PFSK-1 (cell line): ENCODE measurements around the gene SOS2.

ENCODE experiments used
- FOXP2 ChIP-seq: optimal IDR thresholded peaks from 2 replicates; pipeline ENCODE3; 2011; ENCODE audit warnings: borderline replicate concordance, control low read depth, inconsistent platforms; ENCODE audit not compliant: insufficient read depth; ENCODE audit errors: extremely low read length, extremely low read depth
- POLR2AphosphoS5 ChIP-seq: IDR thresholded peaks from 2 replicates; pipeline ENCODE4 v1.6.1; 2012; ENCODE audit warnings: low read depth, mild to moderate bottlenecking, control low read depth, low read length, moderate library complexity
- REST ChIP-seq, 2 experiments: IDR thresholded peaks; 2 replicates each; pipeline versions ENCODE4 v1.6.1 to v1.8.0; 2011 to 2012; ENCODE audit warnings: low read depth in 2 of 2, low read length in 2 of 2, control low read depth in 1 of 2, inconsistent platforms in 1 of 2, mild to moderate bottlenecking in 1 of 2, moderate library complexity in 1 of 2; ENCODE audit not compliant: insufficient read depth in 1 of 2

DNA sequence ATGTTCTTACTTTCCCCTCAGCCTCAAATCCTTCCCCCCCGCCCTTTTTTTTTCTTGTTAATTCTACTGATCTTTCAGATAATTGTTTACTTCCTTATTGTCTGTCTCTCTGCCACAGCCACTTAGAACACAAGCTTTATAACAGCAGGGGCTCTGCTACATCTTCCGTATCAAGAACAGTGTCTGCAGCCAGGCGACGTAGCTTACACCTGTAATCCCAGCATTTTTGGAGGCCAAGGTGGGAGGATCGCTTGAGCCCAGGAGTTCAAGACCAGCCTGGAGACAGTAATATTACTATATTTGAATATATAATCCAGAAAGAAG, 5.4 kb downstream of the SOS2 start:
- TF ChIP-seq REST (IDR thresholded peaks at IDR 0.05; ENCODE audit: insufficient read depth in 1 of 2, low read depth in 2 of 2, low read length in 2 of 2) (no peak), POLR2AphosphoS5 (no peak), FOXP2 (no peak)
